ENCODE measurements around the gene BDH2.

GRCh38 chr4:103032574-103032973, 67.1 kb downstream of the BDH2 start:
- TF ChIP-seq CSRNP3 (CRISPR knock-in tag; IDR thresholded peaks at IDR 0.05) (no peak), PATZ1 (CRISPR knock-in tag; IDR thresholded peaks at IDR 0.05; ENCODE audit: borderline replicate concordance) (no peak)

Measured in SK-N-SH treated with all-trans-retinoic acid at 6 μM for 48 hours (cell line).